Measurements from ENCODE around the gene AZU1.
A peak's percentile ranks its signal among the peaks of the same experiment; 100 is the strongest.

AZU1 gene

GRCh38 chr19:797528-798414, 29.9 kb upstream of the AZU1 start:
- peak; percentile 89 for DNase-seq (ENCODE audit: low spot score)

GRCh38 chr19:798415-799075, 29.1 kb upstream of the AZU1 start:
- no peak for DNase-seq (ENCODE audit: low spot score)

GRCh38 chr19:799076-799881, 28.4 kb upstream of the AZU1 start:
- DNase-seq (ENCODE audit: low spot score) = peak; percentile 50

- no peak for DNase-seq (ENCODE audit: low spot score)
These were observed 27.1 kb upstream of the AZU1 start for GRCh38 chr19:800360-801029.

- no peak for DNase-seq (ENCODE audit: low spot score)
These were observed 26.4 kb upstream of the AZU1 start for GRCh38 chr19:801030-801860.

- no peak for DNase-seq (ENCODE audit: low spot score)
These were observed 25.7 kb upstream of the AZU1 start for GRCh38 chr19:801861-802497.

GRCh38 chr19:802498-803098, 25.0 kb upstream of the AZU1 start:
- no peak for DNase-seq (ENCODE audit: low spot score)

- no peak for DNase-seq (ENCODE audit: low spot score)
These were observed 24.5 kb upstream of the AZU1 start for GRCh38 chr19:803099-803561.

GRCh38 chr19:803686-804418, 23.8 kb upstream of the AZU1 start:
- no peak for DNase-seq (ENCODE audit: low spot score)

GRCh38 chr19:804419-805165, 23.0 kb upstream of the AZU1 start:
- no peak for DNase-seq (ENCODE audit: low spot score)

GRCh38 chr19:805166-805551, 22.5 kb upstream of the AZU1 start:
- DNase-seq (ENCODE audit: low spot score) = no peak

- no peak for DNase-seq (ENCODE audit: low spot score)
These were observed 21.8 kb upstream of the AZU1 start for GRCh38 chr19:805600-806550.

GRCh38 chr19:806815-807421, 20.7 kb upstream of the AZU1 start:
- DNase-seq (ENCODE audit: low spot score) = no peak

- DNase-seq (ENCODE audit: low spot score) = no peak
These were observed 19.8 kb upstream of the AZU1 start for GRCh38 chr19:807627-808422.

GRCh38 chr19:808423-808775, 19.2 kb upstream of the AZU1 start:
- no peak for DNase-seq (ENCODE audit: low spot score)

- no peak for DNase-seq (ENCODE audit: low spot score)
These were observed 17.4 kb upstream of the AZU1 start for GRCh38 chr19:810077-810855.
